ENCODE data around the gene ALG14. TPM values are rescaled to one million over a fixed set of nuclear protein-coding genes. Genes with fewer than 3 reads are reported as not detected.

The ALG14 gene
- total and polyA plus RNA-seq, 2 donors (not counting 1 experiment from before 2014, with no cell fraction given) = 3.5 to 3.8 TPM

DNA sequence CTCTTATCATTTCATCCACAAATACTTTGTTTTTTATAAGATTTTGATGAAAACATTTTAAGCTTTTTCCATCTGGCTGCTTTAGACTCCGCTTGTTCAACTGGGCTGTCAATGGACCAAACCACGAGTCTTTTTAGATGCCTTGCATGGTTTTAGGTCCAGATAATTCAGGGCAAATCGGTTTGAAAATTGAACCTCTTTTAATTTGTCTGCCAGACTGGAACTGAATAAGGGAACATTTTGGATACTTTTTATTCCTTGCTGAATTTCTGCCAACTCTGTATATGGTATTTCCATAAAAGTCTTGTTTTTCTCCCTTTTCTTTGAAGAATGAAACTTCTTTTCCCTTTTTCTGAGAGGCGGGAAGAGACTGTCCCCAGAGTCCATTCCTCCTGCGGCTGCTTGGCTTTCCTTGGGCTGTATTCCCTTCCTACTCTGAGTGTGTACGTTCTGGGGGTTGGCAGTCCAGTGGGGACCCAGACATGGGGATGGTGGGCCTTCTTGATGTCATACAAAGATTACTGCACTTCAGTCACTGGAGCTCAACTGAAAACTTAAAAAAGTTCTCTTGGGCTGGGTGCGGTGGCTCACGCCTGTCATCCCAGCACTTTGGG is 99.3 kb downstream of the ALG14 start:
- H3K4me2 ChIP-seq (ENCODE audit: extremely low read depth, insufficient read depth, low read length) = no peak overlapping the region
- no peaks in the 10 kb centered on the region for H3K9me3 ChIP-seq (ENCODE audit: control insufficient read depth, insufficient read depth, low read depth, low read length)
- no peaks in the 10 kb centered on the region for H3K36me3 ChIP-seq (ENCODE audit: control insufficient read depth, insufficient read depth, low read length)
- TF ChIP-seq, protein P1, sequence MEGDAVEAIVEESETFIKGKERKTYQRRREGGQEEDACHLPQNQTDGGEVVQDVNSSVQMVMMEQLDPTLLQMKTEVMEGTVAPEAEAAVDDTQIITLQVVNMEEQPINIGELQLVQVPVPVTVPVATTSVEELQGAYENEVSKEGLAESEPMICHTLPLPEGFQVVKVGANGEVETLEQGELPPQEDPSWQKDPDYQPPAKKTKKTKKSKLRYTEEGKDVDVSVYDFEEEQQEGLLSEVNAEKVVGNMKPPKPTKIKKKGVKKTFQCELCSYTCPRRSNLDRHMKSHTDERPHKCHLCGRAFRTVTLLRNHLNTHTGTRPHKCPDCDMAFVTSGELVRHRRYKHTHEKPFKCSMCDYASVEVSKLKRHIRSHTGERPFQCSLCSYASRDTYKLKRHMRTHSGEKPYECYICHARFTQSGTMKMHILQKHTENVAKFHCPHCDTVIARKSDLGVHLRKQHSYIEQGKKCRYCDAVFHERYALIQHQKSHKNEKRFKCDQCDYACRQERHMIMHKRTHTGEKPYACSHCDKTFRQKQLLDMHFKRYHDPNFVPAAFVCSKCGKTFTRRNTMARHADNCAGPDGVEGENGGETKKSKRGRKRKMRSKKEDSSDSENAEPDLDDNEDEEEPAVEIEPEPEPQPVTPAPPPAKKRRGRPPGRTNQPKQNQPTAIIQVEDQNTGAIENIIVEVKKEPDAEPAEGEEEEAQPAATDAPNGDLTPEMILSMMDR (conservative IDR thresholded peaks at IDR 0.05 in 1 of 2, IDR thresholded peaks at IDR 0.05 in 1 of 2; ENCODE audit: low read depth in 1 of 2, low read length in 2 of 2) = no peak
- no peak for TF ChIP-seq EZH2 (IDR thresholded peaks at IDR 0.05; ENCODE audit: low read length, missing control alignments)
- peak overlapping the region; percentile 57 for H3K27ac ChIP-seq (ENCODE audit: insufficient read depth, low read length)
- no peak overlapping the region for H3K4me3 ChIP-seq (replicated peaks in 1 of 4; ENCODE audit: control extremely low read depth in 1 of 4, insufficient read depth in 1 of 4, low read depth in 3 of 4, low read length in 4 of 4)
- H3K79me2 ChIP-seq (ENCODE audit: control insufficient read depth, insufficient read depth, low read length) = no peaks in the 10 kb centered on the region
- no peaks in the 10 kb centered on the region for H4K20me1 ChIP-seq (ENCODE audit: control insufficient read depth, extremely low read depth, insufficient read depth, low read length)
- peaks cover 17% of the 10 kb centered on the region for H3K4me1 ChIP-seq (ENCODE audit: control insufficient read depth, extremely low read depth, insufficient read depth, low read length)
- DNase-seq (ENCODE audit: low read depth in 2 of 2) = peak in 1 of 2 donors; percentile 71
- no peaks in the 10 kb centered on the region for H3K27me3 ChIP-seq (ENCODE audit: control insufficient read depth, insufficient read depth, low read length)
- no peak overlapping the region for H3K9ac ChIP-seq (ENCODE audit: insufficient read depth, low read length)
- H2AFZ ChIP-seq (ENCODE audit: low read length) = no peak overlapping the region

DNA sequence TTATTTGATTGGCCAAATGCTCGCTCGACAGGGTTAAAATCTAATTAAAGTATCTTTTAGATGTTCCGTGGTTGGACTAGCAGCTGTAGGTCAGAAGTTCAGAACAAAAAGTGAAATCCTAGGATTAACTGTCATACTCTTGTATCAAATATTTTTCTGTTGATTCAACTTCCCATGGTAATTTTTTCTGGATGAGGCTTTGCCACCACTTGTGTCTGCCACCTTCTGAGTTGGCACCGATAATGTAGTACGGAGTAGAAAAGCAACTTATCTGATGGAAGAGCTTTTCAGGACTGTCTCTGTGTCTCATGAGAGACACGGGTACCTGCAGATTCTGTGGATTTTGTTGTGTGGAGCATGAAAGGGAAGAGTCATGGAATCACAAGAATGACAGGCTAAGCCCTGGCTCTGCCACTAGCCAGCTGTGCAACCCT is 101.2 kb downstream of the ALG14 start:
- Histone ChIP-seq H3K4me2 (ENCODE audit: extremely low read depth, insufficient read depth, low read length) (peak overlapping the region; percentile 66), H3K4me1 (ENCODE audit: control insufficient read depth, extremely low read depth, insufficient read depth, low read length) (peaks cover 17% of the 10 kb centered on the region), H3K27ac (ENCODE audit: insufficient read depth, low read length) (peak overlapping the region; percentile 82), H3K79me2 (ENCODE audit: control insufficient read depth, insufficient read depth, low read length) (no peaks in the 10 kb centered on the region), H3K27me3 (ENCODE audit: control insufficient read depth, insufficient read depth, low read length) (no peaks in the 10 kb centered on the region), H3K36me3 (ENCODE audit: control insufficient read depth, insufficient read depth, low read length) (no peaks in the 10 kb centered on the region), H2AFZ (ENCODE audit: low read length) (no peak overlapping the region), H3K9ac (ENCODE audit: insufficient read depth, low read length) (no peak overlapping the region), H3K9me3 (ENCODE audit: control insufficient read depth, insufficient read depth, low read depth, low read length) (no peaks in the 10 kb centered on the region), H3K4me3 (replicated peaks in 1 of 4; ENCODE audit: control extremely low read depth in 1 of 4, insufficient read depth in 1 of 4, low read depth in 3 of 4, low read length in 4 of 4) (no peak overlapping the region), H4K20me1 (ENCODE audit: control insufficient read depth, extremely low read depth, insufficient read depth, low read length) (no peaks in the 10 kb centered on the region)
- DNase-seq (ENCODE audit: low read depth in 2 of 2) = peak; percentile 77 to 87
- TF ChIP-seq EZH2 (IDR thresholded peaks at IDR 0.05; ENCODE audit: low read length, missing control alignments) = no peak
- TF ChIP-seq, protein P1 (conservative IDR thresholded peaks at IDR 0.05 in 1 of 2, IDR thresholded peaks at IDR 0.05 in 1 of 2; ENCODE audit: low read depth in 1 of 2, low read length in 2 of 2) = no peak

DNA sequence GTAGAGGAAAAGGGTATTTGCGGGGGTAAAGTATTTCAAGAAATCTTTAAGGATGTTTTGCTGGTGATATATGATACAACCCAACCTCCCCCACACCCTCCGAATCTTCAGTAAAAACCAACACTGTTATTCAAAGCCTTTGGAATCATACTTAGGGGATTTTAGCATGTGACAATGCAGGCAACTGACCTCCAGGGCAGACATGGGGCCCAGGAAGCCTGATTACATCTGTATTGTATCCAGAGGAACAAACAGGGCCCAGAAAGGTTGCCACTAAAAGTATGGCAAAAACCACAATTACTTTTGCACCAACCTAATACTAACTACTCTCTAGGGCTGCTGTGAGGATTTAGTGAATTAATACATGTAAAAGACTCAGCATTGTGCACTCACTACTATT is 102.0 kb downstream of the ALG14 start:
- no peak overlapping the region for H3K4me3 ChIP-seq (replicated peaks in 1 of 4; ENCODE audit: control extremely low read depth in 1 of 4, insufficient read depth in 1 of 4, low read depth in 3 of 4, low read length in 4 of 4)
- peaks cover 17% of the 10 kb centered on the region for H3K4me1 ChIP-seq (ENCODE audit: control insufficient read depth, extremely low read depth, insufficient read depth, low read length)
- H3K79me2 ChIP-seq (ENCODE audit: control insufficient read depth, insufficient read depth, low read length) = no peaks in the 10 kb centered on the region
- no peaks in the 10 kb centered on the region for H3K27me3 ChIP-seq (ENCODE audit: control insufficient read depth, insufficient read depth, low read length)
- no peak overlapping the region for H3K9ac ChIP-seq (ENCODE audit: insufficient read depth, low read length)
- peak overlapping the region; percentile 62 for H3K4me2 ChIP-seq (ENCODE audit: extremely low read depth, insufficient read depth, low read length)
- no peaks in the 10 kb centered on the region for H3K36me3 ChIP-seq (ENCODE audit: control insufficient read depth, insufficient read depth, low read length)
- peak overlapping the region; percentile 82 for H3K27ac ChIP-seq (ENCODE audit: insufficient read depth, low read length)
- TF ChIP-seq, protein P1 (conservative IDR thresholded peaks at IDR 0.05 in 1 of 2, IDR thresholded peaks at IDR 0.05 in 1 of 2; ENCODE audit: low read depth in 1 of 2, low read length in 2 of 2) = no peak
- no peak for TF ChIP-seq EZH2 (IDR thresholded peaks at IDR 0.05; ENCODE audit: low read length, missing control alignments)
- no peaks in the 10 kb centered on the region for H3K9me3 ChIP-seq (ENCODE audit: control insufficient read depth, insufficient read depth, low read depth, low read length)
- no peaks in the 10 kb centered on the region for H4K20me1 ChIP-seq (ENCODE audit: control insufficient read depth, extremely low read depth, insufficient read depth, low read length)
- no peak for DNase-seq (ENCODE audit: low read depth in 2 of 2)
- no peak overlapping the region for H2AFZ ChIP-seq (ENCODE audit: low read length)
